HG03196 (cell line): ENCODE data around the gene ARPC5L.
"Not testable (repeated sequence)": the region's sequence is repeated elsewhere in the genome, so short reads cannot be mapped to it uniquely, and the experiment has no call there.

Source experiments
- ATAC-seq: cut with Tn5 transposase; IDR thresholded peaks from one replicate; pipeline ENCODE4 v1.9.1; 2021; ENCODE audit not compliant: unreplicated experiment

The ARPC5L gene

DNA sequence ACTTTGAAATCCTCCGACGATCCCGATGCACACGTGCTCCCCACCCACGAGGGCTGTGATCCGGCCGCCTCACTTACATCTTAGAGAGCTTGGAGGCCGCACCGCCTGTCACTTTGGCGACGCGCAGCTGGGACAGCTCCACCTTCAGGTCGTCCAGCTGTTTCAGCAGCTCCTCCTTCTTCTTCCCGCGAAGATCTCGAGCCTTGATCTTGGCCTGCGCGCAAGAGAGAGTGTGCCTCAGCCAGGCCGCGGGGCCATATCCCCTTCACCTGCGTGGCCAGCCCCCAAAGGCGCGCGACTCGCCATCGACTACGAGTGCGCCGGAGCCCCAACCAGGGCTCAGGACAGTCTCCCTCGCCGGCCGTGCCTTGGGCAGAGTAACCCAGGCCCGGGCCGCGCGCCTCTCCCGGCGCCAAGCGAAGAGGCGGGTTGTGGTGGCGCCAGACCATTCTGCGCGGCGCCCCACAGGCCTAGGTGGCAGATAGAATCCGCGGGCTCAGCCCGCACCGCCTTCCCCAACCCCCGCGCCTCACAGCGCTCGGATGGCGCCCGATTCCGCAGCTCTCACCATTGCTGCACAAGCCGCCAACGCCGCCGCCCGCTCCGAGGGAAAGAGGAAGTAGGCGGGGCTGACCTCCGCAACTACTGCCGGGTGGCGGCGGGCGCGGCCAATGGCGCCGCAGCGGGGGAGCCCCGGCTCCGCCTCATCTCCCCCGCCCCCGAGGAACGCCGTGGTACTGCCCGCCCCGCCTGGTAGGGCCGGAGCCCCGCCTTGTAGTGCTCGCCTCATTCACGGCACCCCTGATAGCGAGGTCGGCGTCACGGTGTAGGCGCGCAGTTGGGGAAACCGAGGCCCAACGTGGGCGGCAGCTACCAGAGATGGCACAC is at the start of gene ARPC5L, which contains the start of gene RPL35:
Gene ARPC5L (plus strand): TSS at position 789 of the 888 bp plus-strand sequence. CDS start 7,161 bp downstream, outside the sequence.
Gene RPL35 (minus strand): TSS at position 616 of the 888 bp plus-strand sequence. CDS start 45 bp downstream, at position 571.
- ATAC-seq = peak; percentile 86

DNA sequence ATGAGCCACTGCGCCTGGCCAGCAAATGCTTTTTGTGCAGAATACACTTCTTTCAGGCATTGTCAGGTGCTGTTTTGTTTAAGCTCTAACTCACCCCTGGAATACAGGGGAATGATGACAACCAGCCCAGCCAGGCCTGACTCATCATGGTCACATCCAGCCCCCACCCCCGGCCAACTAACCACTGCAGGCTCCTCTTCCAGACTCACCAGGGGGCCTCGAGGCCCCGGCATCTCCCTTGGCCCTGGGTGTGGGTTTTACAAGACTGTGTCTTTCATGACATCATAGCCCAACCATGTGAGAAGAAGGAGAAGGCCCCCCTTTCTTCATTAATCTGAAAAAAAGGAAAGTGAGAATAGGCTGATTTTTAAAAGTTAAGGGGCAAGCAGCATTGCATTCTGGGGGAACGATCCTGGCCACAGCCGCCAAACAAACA is 49.5 kb upstream of the ARPC5L start:
- no peak for ATAC-seq

DNA sequence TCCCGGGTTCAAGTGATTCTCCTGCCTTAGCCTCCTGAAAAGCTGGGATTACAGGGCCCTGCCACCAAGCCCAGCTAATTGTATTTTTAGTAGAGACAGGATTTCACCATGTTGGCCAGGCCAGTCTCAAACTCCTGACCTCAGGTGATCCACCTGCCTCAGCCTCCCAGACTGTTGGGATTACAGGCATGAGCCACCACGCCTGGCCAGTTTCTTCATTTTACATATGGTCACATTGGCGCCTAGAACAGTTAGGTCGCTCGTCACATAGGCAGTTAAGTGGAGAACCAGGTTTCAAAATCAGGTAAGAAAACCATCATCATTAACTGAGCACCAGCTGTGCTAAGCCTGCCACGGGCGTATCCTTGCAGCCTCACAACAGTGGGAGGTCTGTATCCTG is 48.9 kb upstream of the ARPC5L start:
- ATAC-seq = no peak

DNA sequence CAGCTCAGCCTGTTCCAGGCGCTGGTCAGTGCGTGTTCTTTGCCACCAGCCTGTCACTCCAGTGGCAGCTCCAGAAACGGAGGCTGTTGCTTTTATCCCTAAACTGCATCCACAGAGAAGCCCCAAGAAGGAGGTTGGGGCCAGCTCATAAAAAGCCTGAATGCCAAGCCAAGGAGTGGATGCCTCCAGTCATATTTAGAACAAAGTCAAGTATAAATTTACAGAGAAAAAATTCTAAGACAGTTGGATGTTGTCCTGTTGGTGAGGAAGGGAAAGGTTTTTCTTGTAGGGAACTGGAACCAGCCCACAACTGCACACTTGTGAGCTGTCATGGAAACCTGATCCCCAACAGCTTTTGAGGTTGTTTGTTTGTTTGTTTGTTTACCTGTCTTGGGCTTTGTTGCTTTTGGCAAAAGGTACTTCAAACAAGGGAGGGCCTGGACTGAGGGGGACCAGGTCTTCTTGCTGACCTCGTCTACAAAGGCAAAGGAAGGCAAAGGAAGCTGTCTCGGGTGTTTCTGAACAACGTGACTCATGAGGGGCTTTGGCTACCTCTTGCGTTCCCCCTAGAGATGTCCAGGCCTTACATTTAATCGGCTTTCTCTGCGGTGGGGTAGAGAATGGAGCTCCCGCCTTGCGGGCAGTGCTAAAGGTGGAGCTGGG is 48.3 kb upstream of the ARPC5L start:
- no peak for ATAC-seq

DNA sequence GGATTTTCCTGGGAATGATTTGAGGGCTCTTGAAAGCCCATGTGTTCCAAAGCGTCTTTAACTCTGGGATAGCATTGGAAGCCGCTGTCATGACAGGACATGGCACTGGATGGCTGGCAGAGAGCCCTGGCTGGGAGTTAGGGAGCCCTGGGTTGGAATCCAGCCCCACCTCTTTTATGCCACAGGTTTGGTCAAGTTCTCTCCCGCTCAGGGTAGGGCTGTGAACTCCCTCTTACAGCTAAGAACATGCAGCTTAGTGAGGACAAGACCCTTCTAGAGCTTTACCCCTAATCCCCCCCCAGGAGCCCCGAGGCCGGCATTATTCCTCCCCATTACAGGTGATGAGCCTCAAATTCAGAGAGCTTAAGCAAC is 47.8 kb upstream of the ARPC5L start:
- no peak for ATAC-seq

- no peak for ATAC-seq
Observed at GRCh38 chr9:124815601-124816000, 46.3 kb upstream of the ARPC5L start.

- no peak for ATAC-seq
Observed at GRCh38 chr9:124818431-124819281, 43.3 kb upstream of the ARPC5L start.

DNA sequence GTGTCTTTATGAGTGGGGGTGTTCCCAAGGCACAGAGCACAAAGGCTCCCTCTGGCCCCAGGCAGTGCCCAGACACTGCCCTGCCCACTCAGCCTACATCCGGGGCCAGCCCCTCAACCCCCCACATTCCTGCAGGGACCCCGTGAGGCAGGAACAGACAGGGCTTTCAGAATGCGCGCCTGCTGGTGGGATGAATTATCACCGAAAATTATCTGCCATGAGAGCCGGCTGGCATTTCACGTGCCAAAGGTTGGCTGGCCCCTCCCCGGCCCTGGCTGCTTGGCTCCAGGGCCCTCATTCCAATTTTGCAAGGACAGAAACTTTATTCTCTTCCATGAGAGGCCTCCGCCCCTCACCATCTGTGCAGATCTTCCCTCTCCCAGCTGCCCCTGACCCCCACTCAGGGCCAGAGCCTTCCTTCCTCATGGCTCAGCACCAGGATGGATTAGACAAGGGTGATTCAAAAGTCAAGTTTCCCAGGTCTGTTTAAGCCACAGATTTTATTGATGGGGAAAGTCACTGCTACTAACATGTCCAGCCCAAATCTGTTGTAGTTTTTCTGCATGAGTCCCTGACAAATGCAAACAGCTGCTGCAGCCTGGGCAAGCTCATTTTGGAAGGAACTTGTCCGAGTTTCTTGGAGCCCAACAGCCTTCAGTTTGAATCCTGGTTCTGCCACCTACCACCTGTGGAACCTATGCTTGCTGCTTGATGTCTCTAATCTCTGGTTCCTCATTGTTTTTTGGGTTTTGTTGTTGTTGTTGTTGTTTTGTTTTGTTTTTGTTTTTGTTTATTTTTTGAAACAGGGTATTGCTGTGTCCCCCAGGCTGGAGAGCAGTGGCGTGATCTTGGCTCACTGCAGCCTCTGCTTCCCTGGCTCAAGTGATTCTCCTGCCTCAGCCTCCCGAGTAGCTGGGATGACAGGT is 41.0 kb upstream of the ARPC5L start:
- no peak for ATAC-seq

DNA sequence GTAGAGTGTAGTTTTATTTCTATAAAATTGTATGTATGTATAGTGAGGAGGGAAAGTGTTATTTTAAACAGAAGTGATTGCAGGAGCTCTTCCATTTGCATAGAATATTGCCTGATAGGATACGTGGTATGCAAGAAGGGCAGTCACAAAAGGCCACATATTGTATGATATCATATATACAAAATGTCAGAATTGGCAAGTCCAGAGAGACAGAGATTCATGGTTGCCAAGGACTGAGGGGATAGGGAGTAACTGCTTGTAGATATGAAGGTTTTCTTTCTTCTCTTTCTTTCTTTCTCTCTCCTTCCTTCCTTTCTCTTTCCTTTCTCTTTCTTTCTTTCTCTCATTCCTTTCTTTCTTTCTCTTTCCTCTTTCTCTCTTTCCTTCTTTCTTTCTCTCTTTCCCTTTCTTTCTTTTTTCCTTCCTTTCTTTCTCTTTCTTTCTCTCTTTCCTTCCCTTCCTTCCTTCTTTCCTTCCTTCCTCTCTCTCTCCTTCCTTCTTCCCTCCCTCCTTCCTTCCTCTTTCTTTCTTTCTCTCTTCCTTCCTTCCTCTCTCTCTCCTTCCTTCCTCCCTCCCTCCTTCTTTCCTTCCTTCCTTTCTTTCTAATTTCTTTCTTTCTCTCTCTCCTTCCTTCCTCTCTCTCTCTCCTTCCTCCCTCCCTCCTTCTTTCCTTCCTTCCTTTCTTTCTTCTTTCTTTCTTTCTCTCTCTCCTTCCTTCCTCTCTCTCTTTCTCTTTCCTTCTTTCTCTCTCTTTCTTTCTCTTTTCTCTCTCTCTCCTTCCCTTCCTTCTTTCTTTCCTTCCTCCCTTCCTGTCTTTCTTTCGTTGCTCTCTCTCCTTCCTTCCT is 33.2 kb upstream of the ARPC5L start:
- ATAC-seq = no peak

GRCh38 chr9:124829334-124829669 is 32.6 kb upstream of the ARPC5L start:
- ATAC-seq = no peak

GRCh38 chr9:124830593-124830992 is 31.3 kb upstream of the ARPC5L start:
- ATAC-seq = no peak

GRCh38 chr9:124831642-124832364 is 30.1 kb upstream of the ARPC5L start:
- ATAC-seq = no peak

DNA sequence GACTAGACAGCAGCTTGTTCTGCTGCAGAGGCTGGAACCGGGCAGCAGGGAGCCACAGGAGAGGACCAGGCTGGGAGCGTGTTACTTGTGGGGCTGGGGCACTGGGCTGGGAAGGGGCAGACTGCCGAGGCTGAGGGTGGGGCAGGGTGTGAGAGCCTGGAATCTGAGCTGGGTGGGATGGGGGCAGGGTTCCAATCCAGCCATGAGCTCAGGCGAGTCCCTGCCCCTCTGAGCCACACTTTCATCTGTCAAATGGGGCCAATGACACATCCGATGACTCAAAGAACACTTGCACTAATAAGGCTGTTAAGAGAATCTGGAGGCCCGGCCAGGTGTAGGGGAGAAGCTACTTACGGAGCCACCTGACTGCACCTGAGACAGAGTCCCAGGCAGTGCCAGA is 27.3 kb upstream of the ARPC5L start:
- ATAC-seq = no peak

- ATAC-seq = no peak
Observed at GRCh38 chr9:124835026-124835557, 26.8 kb upstream of the ARPC5L start.

- not testable (repeated sequence) for ATAC-seq
Observed at GRCh38 chr9:124838132-124838531, 23.8 kb upstream of the ARPC5L start.

DNA sequence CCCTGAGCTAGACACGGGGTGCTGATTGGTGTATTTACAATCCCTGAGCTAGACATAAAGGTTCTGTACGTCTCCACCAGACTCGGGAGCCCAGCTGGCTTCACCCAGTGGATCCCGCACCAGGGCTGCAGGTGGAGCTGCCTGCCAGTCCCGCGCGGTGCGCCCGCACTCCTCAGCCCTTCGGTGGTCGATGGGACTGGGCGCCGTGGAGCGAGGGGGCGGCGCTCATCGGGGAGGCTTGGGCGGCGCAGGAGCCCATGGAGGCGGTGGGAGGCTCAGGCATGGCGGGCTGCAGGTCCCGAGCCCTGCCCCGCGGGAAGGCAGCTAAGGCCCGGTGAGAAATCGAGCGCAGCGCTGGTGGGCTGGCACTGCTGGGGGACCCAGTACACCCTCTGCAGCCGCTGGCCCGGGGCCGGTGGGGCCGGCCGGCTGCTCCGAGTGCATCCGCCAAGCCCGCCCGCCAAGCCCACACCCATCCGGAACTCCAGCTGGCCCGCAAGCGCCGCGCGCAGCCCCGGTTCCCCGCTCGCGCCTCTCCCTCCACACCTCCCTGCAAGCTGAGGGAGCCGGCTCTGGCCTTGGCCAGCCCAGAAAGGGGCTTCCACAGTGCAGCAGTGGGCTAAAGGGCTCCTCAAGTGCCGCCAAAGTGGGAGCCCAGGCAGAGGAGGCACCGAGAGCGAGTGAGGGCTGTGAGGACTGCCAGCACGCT is 23.2 kb upstream of the ARPC5L start:
- ATAC-seq = not testable (repeated sequence)

DNA sequence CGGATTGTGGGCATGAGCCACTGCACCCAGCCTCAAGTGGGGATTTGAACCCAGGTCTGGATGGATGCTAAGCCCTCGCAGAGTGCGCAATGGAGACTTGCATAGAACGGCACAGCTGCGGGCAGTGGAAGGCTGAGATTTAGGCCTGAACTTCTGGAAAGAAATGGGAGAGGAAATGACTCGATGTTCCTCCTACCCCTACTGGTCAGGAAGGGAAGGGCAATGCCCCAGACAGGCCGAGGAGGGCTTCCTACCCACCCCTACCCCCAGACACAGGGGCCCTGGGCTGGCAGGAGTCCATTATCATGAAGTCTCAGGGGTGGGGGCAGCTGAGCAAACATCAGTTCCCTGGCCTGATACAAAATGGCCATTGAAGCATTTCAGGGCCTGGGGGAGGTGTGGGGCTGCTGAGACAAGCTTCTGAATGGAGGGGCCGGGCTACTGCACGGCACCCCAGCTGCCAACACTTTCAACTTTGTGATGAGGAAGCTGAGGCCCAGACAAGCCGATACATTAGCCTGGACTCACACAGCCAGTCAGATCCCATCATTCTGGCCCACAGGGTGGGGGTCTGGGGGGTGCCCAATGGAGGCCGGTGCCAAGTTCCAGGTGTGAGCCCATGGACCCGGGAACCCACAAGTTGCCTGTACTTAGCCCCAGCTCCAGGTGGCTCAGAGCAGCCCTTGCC is 22.2 kb upstream of the ARPC5L start:
- no peak for ATAC-seq
